Myometrial cell (primary cell): Measurements from ENCODE around the gene DLL3. TPM values are rescaled to one million over a fixed set of nuclear protein-coding genes. Genes with fewer than 3 reads are reported as not detected.

ENCODE experiments used
- total RNA-seq: library from RNA; depleted of rRNA; stranded (reverse); fragments of >200 nt; gene quantifications from 2 replicates; pipeline ENCODE4 v1.2.3, GENCODE V29; 2015

The DLL3 gene, protein sequence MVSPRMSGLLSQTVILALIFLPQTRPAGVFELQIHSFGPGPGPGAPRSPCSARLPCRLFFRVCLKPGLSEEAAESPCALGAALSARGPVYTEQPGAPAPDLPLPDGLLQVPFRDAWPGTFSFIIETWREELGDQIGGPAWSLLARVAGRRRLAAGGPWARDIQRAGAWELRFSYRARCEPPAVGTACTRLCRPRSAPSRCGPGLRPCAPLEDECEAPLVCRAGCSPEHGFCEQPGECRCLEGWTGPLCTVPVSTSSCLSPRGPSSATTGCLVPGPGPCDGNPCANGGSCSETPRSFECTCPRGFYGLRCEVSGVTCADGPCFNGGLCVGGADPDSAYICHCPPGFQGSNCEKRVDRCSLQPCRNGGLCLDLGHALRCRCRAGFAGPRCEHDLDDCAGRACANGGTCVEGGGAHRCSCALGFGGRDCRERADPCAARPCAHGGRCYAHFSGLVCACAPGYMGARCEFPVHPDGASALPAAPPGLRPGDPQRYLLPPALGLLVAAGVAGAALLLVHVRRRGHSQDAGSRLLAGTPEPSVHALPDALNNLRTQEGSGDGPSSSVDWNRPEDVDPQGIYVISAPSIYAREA
- total RNA-seq, result 0.35 and 1.7 TPM in 2 replicates

DNA sequence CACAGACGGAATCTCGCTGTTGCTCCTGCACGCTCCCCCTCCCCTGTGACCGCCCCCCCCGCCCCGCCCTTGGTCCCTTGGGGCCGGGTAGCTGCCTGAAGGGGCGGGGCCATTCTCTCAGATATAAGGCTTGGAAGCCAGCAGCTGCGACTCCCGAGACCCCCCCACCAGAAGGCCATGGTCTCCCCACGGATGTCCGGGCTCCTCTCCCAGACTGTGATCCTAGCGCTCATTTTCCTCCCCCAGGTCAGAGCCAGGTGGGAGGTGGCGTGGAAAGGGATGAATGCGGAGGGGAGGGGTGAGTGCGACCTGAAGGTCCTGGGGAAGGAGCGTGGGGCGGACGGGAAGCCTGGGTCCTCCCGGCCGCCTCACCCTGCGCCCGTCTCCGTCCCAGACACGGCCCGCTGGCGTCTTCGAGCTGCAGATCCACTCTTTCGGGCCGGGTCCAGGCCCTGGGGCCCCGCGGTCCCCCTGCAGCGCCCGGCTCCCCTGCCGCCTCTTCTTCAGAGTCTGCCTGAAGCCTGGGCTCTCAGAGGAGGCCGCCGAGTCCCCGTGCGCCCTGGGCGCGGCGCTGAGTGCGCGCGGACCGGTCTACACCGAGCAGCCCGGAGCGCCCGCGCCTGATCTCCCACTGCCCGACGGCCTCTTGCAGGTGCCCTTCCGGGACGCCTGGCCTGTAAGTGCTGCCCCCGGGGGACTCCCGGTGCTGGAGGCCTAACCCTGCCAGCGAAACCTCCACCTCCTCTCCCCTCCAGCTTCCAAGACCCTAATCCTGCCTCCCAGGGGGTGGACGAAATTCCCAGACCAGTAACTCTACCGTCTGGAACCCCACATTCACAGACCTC lies at the start of gene DLL3:
DLL3 (plus strand) TSS at position 150 of the 845 bp plus-strand sequence; CDS start at position 178, 28 bp downstream.

DNA sequence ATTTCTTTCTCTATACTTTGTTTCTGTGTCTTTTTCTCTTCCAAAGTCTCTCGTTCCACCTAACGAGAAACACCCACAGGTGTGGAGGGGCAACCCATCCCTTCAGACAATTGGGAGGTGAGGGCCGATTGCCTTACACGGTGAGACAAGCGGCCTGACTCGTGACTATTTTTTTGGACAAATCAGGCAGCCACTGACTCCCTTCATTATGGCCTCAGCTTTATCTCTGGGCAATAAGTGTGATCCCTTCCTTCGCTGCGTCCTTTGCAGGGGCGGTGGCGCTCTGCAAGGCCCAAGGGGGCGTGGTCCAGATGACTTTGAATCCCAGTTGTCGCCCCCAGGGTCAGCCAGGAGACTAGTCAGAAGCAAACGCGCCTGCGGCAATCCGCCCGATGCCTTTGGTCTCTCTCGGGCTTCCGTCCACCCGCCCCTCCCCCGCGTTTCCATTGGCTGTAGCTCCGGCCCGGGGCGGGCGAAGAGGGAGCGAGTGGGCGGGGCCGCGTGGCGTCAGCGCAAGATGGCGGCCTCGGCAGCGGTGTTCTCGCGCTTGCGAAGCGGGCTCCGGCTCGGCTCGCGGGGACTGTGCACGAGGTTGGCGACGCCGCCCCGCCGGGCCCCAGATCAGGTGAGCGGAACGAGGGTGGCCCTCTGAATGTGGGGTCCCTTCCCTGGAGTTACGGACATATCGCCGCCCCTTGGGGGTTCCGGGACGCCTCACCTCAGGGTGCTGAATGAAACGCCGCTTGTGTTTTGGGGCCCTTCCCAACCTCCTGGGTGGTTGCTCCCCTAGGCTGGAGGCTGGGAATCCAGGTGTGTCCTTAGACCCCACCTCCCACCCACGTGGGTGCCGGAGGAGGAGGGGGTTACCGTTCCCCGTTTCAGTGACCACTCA lies 18.2 kb upstream of the DLL3 start, which contains the start of gene TIMM50:
TIMM50 (plus strand) TSS at position 502 of the 892 bp plus-strand sequence; CDS start at position 518, 16 bp downstream.

DNA sequence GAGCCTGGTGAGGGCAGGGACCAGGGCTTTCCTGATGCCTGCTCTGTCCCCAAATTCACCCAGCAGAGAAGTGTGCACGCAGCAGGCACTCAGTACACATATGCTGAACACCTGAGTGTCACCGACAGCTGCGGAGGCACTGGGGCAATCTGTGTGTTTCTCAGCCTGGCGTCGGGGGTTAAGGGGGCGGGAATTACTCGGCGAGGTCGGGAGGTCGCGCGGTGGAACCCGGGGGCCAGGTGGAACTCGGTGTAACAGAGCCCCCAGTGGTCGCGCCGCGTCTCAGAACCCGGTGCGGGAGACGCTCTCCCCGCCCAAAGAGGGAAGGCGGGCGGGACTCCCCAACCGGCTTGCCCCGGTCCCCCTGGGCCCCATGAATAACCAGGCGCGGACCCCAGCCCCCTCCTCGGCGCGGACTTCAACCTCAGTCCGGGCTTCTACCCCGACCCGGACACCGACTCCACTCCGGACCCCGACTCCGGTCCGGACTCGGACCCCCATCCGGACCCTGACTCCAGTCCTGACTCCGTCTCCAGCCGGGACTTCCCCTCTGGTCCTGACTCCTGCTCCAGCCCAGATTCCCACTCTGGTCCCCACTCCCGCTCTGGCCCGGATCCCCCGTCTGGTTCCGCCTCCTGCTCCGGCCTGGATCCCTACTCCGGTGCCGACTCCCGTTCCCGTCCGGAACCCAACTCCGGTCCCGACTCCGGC lies 16.2 kb downstream of the DLL3 start, which contains the start of gene SELENOV:
SELENOV (plus strand) TSS at position 300 of the 711 bp plus-strand sequence; CDS start at position 374, 74 bp downstream.

DNA sequence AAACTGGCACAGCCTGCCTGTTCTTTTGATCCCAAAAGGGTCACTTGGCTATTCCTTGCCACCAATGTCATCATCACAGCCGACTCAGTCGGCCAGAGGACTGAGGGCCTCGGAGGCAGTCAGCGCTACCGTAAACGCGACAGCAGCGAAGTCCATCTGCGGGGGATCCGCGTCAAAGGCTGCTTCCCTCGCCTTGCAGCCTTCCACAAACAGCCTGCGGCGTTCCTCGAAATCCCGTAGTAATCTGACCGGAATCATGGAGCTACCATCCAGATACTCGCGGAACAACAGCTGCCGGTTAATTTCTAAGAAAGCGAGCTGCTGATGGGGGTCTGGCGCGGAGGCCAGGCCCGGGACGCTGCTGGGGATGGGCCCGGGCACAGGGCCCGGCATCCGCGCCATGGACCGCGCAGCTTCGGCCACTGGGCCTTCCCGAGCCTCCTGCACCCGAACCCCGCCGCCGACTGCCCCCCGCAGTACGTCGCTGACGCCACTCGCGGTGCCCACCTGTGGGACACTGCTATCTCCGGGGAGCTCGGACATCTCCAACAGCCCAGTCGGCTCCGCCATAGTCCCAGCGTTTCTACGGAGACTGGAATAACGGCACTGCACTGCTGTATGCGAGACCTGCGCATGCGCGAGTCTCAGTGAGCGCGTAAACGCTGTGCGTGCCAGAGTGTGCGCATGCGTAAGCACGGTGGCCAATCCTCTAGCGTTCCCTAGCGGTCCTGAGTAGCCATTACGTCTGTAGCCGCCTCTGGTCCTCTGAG lies 33.7 kb downstream of the DLL3 start, which contains the start of gene EID2B:
EID2B (minus strand) TSS at position 620 of the 770 bp plus-strand sequence; CDS start at position 570, 50 bp downstream.

DNA sequence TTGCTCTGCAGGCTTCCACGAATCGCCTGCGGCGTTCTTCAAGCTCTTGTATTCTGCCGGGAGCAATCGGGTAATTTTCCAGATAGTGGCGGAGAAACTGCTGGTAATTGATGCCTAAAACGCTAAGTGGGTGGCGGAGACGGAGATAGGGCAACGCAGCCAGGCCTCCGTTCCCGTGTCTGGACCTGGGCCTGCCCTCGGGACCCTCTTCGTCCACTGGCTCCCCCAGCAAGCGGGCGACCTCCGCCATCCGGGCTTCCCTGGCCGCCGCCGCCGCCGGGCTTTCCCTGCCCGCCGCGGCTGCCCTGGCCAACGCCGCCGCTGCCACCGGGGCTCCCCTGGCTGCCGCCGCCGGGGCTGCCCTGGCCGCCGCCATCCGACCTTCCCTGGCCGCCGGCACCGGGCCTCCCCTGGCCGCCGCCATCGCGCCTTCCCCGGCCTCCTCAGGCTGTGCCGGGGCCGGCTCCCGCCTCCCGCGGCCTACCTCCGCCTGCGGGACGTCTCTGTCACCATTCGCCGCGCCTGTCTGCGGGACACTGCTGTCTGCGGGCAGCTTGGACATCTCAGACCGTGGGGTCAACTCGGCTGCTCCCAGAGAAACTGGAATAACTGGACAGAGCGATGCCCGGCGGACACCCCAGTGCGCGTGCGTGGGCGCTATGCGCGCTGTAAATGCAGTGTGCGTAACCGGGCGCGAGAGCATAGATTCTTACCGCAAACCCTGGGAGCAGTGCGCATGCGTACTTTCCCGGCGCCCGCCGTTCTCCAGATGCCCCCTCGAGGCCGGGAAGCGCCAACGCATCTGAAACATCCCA lies 41.0 kb downstream of the DLL3 start, which contains the start of gene EID2:
EID2 (minus strand) TSS at position 644 of the 815 bp plus-strand sequence; CDS start at position 562, 82 bp downstream.

Other genes with a start within 250 kb of the DLL3 start
- gene IFNL2, start 230.6 kb upstream of the DLL3 start, total RNA-seq, result not detected in 2 replicates
- gene IFNL1, start 202.5 kb upstream of the DLL3 start, total RNA-seq, result not detected in 2 replicates
- not detected in 2 replicates for gene LRFN1, start 178.1 kb upstream of the DLL3 start, total RNA-seq
- gene GMFG, start 162.9 kb upstream of the DLL3 start, total RNA-seq, result 0.29 and 1.4 TPM in 2 replicates
- gene SAMD4B, start 156.5 kb upstream of the DLL3 start, total RNA-seq, result 55.9 and 79.8 TPM in 2 replicates
- 43.2 and 46.6 TPM in 2 replicates for gene PAF1, start 107.8 kb upstream of the DLL3 start, total RNA-seq
- 24.3 and 32.3 TPM in 2 replicates for gene MED29, start 107.6 kb upstream of the DLL3 start, total RNA-seq
- 14.5 and 22.2 TPM in 2 replicates for gene ZFP36, start 92.1 kb upstream of the DLL3 start, total RNA-seq
- gene PLEKHG2, start 86.3 kb upstream of the DLL3 start, total RNA-seq, result 12.1 and 20.5 TPM in 2 replicates
- 1,567 and 1,902 TPM in 2 replicates for gene RPS16, start 63.0 kb upstream of the DLL3 start, total RNA-seq
- gene SUPT5H, start 53.4 kb upstream of the DLL3 start, total RNA-seq, result 59.7 and 97.1 TPM in 2 replicates
- gene TIMM50, start 18.1 kb upstream of the DLL3 start, total RNA-seq, result 116 and 134 TPM in 2 replicates
- not detected in 2 replicates for gene SELENOV, start 16.2 kb downstream of the DLL3 start, total RNA-seq
- 4.3 and 7.2 TPM in 2 replicates for gene EID2B, start 33.9 kb downstream of the DLL3 start, total RNA-seq
- gene EID2, start 41.2 kb downstream of the DLL3 start, total RNA-seq, result 7.8 and 13.8 TPM in 2 replicates
- not detected in 2 replicates for gene LGALS13, start 103.6 kb downstream of the DLL3 start, total RNA-seq
- not detected in 2 replicates for gene LGALS16, start 157.0 kb downstream of the DLL3 start, total RNA-seq
- not detected in 2 replicates for gene LGALS14, start 205.5 kb downstream of the DLL3 start, total RNA-seq
- gene CLC, start 239.1 kb downstream of the DLL3 start, total RNA-seq, result not detected in 2 replicates